LoVo (cell line): ENCODE measurements around the gene TUBB.
"Not testable (repeated sequence)": the region's sequence is repeated elsewhere in the genome, so short reads cannot be mapped to it uniquely, and the experiment has no call there.

Source experiments
- DNase-seq: peaks from one replicate; pipeline ENCODE4 v3.0.0-alpha.2; 2016; ENCODE audit warnings: low spot score

Gene TUBB

DNA sequence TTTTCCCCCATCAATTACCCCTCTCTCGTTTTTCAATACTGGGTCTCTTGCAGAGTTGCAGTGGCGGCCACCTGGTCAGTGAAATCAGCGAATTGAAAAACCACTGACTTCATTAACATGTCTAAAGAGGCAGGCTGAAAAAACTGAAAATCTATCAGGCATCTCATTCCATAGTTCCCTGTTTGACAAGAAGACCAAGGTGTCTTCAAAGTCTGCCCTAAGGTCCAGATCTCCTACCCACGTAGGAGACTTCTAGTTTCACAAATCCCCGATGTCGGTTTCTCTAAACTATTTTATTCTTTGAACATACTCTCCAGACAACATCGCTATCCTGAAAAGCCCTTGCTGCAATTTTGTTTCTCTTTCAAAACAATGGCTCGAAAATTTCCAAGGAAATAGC, 796 bp upstream of the TUBB start:
- DNase-seq = no peak

DNA sequence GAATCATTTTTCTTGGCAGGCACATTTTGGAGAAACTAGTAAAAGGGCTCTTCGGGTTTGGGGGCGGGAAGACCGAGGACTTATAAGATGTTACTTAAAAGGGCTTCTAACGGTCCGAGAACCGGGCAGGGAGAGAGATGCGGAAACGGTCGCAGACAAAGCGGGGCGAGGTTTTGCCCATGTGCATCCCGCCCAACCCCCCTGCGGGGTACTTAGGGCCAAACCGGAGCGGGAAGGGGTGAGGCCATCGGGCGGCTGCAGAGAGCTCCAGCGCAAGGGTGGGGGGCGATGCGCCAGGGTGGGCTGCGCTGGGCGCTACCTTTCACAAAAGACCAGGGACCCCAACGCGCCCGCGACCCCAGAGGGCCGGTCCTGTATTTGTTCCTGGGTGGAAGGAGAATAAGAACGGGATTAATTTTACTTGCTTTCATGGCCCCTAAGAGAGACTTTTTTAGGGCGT, 616 bp downstream of the TUBB start:
- DNase-seq = peak; percentile 42

DNA sequence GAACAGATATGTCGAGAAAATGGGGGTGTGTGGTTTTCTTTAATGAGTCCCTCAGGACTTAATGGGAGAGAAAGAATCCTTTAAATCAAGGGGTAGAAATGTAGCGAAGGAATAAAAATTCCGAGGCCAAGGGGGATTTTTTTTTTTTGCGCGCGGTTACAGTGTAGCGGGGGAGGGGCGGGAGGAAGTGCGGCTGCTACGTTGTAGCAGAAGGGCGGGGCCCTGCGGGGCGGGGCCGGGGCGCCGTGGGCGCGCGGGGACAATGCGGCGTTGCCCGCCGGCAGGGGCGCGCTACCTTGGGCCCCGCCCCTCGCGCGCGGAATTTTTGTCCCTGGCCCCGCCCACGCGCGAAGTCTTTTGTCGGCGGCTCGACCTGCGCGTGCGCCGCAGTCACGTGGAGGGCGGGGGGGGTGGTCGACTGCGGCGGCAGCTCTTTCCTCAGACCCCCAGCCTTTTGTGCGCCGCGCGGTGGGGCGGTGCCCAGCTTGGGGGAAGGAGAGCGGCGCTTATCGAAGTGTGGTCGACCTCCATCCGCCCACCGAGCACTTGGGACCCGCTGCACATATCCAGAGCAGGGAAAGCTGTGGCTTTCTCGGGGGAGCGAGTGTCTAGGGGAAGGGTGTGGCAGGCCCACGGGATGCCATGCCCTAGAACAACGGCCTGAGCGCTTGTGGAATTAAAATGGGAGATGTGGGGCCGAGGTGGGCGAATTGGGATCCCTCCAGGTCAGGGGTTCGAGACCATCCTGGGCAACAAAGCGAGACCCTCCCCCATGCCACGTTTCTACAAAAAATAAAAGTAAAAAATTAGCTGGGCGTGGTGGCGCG, 1.3 kb downstream of the TUBB start:
- DNase-seq = peak; percentile 95

DNA sequence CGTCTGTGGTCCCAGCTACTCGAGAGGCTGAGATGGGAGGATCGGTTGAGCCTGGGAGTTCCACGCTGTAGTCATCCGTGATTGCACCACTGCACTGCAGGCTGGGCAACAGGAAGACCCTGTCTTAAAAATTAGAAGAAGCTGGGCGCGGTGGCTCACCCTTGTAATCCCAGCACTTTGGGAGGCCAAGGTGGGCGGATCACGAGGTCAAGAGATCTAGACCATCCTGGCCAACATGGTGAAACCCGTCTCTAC, 1.8 kb downstream of the TUBB start:
- DNase-seq = not testable (repeated sequence)

DNA sequence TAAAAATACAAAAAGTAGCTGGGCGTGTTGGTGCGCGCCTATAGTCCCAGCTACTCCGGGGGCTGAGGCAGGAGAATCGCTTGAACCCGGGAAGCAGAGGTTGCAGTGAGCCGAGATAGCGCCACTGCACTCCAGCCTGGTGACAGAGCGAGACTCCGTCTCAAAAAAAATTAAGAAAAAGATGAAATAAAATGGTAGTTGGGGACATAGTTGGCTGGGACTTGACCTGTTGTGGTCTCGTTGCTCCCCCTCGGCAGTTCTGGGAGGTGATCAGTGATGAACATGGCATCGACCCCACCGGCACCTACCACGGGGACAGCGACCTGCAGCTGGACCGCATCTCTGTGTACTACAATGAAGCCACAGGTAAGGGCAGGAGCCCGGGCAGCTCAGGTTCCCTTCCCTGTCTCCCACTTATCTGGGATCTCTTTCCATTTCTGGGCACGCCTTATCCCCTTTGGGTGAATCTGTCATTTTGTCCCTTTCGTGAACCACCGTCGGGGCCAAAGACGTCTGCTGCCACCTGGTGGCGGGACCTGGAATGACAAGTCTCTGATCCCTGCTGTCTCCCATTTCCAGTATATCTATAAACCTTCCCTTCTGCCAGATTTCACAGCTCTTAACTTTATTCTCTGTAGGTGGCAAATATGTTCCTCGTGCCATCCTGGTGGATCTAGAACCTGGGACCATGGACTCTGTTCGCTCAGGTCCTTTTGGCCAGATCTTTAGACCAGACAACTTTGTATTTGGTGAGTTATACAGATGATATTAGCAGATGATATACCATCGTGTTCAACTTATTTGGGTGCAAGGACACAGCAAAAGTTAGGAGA, 2.3 kb downstream of the TUBB start:
- DNase-seq = peak; percentile 79

DNA sequence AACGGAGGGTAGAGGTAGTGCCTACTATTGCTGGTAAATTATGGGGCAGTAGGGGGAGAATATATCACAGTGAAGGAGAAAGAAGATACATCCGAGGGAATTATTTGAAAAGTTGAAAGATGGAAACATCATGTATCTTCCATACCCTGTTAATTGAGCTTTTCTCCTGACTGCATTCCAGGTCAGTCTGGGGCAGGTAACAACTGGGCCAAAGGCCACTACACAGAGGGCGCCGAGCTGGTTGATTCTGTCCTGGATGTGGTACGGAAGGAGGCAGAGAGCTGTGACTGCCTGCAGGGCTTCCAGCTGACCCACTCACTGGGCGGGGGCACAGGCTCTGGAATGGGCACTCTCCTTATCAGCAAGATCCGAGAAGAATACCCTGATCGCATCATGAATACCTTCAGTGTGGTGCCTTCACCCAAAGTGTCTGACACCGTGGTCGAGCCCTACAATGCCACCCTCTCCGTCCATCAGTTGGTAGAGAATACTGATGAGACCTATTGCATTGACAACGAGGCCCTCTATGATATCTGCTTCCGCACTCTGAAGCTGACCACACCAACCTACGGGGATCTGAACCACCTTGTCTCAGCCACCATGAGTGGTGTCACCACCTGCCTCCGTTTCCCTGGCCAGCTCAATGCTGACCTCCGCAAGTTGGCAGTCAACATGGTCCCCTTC, 3.1 kb downstream of the TUBB start:
- not testable (repeated sequence) for DNase-seq

DNA sequence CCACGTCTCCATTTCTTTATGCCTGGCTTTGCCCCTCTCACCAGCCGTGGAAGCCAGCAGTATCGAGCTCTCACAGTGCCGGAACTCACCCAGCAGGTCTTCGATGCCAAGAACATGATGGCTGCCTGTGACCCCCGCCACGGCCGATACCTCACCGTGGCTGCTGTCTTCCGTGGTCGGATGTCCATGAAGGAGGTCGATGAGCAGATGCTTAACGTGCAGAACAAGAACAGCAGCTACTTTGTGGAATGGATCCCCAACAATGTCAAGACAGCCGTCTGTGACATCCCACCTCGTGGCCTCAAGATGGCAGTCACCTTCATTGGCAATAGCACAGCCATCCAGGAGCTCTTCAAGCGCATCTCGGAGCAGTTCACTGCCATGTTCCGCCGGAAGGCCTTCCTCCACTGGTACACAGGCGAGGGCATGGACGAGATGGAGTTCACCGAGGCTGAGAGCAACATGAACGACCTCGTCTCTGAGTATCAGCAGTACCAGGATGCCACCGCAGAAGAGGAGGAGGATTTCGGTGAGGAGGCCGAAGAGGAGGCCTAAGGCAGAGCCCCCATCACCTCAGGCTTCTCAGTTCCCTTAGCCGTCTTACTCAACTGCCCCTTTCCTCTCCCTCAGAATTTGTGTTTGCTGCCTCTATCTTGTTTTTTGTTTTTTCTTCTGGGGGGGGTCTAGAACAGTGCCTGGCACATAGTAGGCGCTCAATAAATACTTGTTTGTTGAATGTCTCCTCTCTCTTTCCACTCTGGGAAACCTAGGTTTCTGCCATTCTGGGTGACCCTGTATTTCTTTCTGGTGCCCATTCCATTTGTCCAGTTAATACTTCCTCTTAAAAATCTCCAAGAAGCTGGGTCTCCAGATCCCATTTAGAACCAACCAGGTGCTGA, 3.9 kb downstream of the TUBB start:
- DNase-seq = not testable (repeated sequence)

DNA sequence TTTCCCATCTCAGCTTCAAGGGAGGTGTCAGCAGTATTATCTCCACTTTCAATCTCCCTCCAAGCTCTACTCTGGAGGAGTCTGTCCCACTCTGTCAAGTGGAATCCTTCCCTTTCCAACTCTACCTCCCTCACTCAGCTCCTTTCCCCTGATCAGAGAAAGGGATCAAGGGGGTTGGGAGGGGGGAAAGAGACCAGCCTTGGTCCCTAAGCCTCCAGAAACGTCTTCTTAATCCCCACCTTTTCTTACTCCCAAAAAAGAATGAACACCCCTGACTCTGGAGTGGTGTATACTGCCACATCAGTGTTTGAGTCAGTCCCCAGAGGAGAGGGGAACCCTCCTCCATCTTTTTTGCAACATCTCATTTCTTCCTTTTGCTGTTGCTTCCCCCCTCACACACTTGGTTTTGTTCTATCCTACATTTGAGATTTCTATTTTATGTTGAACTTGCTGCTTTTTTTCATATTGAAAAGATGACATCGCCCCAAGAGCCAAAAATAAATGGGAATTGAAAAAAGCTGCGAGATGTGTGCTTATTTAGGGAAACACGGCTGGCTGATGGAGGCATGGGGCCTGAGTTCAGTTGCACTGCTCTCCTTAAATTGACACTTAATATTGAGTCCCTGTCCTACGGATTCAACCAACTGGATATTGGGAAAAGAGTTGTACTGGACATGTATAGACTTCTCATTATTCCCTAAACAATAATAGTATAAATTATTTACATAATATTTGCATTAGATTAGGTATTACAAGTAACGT, 4.9 kb downstream of the TUBB start:
- DNase-seq = no peak

DNA sequence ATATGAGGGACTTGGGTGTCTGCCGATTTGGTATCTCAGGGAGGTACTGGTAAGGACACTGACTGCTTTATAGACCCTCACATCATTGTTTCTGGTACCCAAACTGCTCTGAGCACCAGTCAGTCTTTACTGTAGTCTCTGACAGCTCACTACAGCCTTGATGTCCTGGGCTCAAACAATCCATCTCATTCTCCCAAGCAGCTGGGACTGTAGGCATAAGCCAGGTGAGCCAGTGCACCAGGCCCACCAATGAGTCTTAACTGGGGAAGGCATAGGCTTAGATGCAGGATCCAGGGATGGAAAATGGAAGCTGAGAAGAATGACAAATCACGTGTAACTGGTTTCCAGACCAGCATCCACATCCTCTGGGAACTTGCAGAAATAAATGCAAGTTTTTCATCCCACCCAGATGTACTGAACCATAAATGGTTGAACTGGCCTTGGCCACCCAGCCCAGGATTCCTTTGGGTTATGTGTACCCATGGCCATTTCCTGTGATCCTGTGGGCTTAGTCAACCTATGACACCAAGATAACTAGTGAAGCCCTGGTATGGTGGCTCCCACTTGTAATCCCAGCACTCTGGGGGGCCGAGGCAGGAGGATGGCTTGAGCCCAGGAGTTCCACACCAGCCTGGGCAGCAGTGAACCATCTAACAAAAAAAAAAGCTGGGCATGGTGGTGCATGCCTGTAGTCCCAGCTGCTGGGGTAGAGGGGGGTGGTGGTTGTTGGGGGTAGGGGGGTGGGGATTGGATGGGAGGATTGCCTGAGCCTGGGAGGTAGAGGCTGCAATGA, 5.8 kb downstream of the TUBB start:
- DNase-seq = no peak

DNA sequence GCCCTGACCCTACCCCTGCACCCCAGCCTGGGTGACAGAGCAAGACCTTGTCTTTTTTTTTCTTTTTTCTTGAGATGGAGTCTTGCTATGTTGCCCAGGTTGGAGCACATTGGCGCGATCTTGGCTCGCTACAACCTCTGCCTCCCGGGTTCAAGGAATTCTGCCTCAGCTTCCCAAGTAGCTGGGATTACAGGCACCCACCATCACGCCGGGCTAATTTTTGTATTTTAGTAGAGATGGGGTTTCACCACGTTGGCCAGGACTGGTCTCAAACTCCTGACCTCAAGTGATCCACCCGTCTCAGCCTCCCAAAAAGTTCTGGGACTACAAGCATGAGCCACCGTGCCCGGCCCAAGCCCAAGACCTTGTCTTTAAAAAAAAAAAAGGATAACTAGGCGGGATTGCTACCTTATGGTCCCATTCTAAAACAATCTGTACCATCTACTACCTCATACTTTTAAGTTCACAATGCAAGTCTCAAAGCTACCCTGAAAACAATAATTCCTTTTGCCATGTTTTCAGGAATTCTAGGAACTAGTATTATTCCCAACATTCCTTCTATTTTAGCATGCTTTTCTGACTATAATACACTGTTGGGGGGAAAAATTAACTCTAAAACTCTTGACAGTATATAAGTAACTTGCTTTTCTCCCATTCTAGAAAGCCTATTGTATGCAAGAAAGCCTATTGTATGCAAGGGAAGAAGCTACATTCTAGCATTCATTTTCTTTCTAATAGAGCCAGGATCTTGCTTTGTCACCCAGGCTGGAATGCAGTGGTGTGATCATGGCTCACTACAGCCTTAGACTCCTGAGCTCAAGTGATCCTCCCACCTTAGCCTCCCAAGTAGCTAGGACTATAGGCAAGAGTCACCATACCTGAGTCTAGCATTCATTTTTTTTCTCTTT, 6.6 kb downstream of the TUBB start:
- DNase-seq = no peak

DNA sequence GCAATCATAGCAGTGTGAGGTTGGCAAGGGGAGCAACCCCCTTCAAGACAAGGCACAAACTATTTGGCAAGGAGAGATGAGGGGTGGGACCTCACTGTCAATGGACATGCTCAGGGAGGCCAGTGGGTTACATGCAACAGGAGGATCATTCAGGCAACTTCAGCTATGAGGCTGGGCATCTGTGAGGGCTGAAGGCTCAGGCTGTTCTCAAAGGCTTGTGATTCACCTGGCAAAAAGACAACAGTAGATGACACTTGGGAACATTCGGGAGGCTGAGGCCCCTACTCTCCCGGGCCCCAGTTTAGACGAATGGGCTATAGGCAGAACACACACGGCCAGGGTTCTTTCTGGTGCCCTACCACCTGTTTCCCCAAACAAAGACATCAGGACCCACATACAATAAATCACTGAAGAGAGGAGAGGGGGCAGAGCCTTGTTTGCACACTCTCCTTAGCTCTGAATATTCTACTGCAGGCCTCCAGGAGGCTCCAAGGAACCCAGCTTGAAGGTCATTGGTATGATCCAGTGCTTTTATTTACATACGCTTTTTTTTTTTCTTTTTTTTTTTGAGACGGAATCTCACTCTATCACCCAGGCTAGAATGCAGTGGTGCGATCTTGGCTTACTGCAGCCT, 7.9 kb downstream of the TUBB start:
- no peak for DNase-seq

DNA sequence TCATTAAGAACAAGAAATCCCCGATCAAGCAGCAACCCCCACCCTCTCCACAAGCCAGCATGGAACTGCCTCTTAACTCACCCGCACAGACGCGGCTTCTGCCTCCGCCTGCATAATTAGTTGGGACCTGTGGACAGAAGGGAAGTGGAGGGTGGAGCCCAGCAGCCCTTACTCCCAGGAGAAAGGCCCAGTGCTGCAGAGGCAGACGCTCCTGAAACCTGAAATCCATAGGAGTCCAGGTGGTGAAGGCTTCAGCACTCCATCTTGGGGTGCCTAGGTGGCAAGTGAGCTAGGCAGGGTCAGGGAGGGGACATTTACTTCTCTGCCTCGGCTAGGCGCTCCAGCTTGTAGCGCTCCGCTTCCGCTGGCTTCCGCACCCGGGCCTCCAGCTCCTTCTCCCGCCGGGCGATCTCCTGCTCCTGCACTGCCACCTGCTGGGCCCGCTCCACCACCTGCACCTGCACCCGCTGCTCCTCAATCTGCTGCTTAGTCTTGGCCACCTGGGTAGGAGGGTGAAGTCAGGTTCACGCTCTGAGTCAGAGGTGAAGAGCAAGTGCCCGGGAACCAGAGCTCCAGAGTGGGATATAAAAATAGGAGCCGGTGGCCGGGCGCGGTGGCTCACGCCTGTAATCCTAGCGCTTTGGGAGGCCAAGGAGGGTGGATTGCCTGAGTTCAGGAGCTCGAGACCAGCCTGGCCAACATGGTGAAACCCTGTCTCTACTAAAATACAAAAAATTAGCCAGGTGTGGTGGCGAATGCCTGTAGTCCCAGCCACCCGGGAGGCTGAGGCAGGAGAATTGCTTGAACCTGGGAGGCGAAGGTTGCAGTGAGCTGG, 10.7 kb downstream of the TUBB start:
- DNase-seq = no peak

DNA sequence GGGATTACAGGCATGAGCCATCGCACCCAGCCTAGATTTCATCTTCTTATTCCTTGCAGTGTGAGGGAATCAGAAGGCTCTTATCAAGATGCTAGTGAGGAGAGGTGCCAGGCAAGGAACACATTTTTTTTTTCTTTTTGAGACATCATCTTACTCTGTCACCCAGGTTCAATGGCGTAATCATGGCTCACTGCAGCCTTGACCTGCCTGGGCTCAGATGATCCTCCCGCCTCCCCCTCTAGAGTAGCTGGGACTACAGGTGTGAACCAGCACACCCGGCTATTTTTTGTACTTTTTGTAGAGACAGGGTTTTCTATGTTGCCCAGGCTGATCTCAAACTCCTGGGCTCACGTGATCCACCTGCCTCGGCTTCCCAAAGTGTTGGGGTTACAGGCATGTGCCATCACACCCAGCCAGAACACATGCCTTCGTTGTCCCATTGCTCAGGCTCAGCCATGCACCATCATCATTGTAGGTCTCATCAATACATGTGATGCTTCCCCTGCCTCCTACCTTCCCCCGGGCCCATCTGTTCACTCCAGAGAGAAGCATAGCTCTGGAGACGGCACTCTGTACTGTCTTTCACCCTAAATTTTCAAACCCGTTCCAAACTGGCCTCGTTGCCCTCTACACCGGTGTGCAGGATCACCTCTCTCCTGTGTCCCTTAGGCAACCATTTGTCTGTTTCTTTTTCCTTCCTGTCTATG, 12.2 kb downstream of the TUBB start:
- DNase-seq = no peak

DNA sequence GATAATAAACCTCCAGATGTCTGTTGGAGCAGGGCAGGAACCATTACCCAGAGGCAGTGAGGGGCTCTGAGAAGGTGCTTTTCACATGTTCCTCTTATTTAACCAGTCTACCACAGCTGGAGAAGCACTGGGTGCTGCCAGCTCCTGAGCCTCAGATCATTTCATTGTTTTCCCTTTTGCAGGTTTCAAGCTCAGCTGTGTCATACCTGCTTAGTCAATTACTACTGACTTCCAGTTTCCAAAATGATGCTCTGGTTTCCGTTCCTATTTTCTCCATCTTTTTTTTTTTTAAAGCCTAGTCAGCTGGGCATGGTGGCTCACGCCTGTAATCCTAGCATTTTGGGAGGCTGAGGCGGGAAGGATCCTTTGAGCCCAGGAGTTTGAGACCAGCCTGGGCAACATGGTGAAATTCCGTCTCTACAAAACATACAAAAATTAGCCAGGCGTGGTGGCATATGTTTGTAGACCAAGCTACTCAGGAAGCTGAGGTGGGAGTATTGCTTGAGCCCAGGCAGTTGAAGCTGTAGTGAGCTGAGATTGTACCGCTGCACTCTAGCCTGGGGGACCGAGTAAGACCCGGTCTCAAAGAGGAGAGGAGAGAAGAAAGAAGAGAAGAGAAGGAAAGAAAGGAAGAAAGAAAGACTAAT, 15.6 kb downstream of the TUBB start:
- no peak for DNase-seq

DNA sequence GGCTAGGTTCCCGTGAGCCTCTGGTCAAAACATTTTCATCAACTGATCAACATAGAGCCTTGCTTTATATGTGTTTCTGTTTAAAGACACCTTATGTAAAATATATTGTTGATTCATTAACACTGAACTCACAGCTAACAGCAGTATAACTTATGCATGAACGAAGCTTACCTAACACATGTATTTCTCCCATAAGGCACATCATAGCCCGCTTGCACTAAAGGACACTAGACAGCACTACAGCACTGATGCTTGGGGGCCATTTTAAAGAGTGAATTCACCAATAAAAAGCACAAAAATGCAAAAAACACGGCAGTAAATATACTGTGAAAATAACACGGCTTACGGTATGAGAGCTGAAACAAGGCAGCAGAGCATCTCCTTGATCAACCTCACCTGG, 18.4 kb downstream of the TUBB start:
- no peak for DNase-seq

DNA sequence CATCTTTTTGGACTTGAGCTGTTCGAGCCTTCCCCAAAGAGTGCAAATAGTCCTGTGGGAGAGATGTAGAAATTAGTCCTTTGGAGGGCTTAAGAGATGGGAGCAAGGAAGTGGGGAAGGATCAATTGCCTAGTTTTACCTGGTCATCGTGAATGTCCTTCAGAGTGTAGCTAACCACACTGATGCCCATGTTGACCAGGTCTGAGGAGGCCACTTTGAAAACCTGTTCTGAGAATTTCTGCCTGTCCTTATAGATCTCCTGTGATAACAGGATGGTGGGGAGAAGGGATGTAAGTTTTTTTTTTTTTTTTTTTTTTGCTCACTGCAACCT, 20.4 kb downstream of the TUBB start:
- DNase-seq = no peak
